ENCODE data around the gene PSME1. TPM values are rescaled to one million over a fixed set of nuclear protein-coding genes. Genes with fewer than 3 reads are reported as not detected.
A peak's percentile ranks its signal among the peaks of the same experiment; 100 is the strongest.

Gene PSME1
- total RNA-seq, 1 donor from 2014 or later: 121 TPM

DNA sequence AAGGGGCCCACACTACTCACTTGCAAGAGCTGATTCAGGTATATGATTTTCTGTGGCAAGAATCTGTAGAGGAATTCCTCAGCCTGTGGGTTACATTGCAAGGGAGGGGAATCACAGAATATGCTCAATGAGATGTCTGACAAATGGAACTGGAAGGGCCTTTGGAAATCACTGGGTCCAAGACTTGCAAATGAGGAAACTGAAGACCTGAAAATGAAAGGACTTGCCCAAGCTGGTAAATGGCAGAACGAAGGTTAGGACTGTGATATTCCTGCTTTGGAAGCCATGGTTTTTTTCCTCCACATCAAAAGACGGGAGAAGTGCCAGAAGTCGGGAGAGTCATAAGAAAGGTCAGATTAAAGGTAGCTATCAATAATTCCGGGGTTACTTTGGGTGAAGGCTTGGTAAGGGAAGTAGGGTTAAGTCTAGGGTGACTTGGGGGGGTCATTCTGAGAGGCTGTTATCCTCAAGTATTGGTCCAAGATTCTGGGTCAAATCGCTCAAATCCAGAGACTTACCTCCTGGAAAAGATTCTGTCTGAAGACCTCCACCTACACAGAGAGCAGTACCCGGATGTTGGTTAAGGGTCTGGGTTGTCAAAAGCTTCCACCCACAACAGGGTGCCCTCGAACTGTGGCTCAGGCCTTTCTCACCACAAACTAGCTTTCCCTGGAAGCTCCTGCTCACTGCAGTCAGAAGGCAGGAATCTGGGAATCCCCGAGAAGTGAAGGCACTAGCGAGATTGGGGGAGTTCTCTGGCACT lies 9.9 kb downstream of the PSME1 start:
- no peak for DNase-seq (ENCODE audit: low spot score)

DNA sequence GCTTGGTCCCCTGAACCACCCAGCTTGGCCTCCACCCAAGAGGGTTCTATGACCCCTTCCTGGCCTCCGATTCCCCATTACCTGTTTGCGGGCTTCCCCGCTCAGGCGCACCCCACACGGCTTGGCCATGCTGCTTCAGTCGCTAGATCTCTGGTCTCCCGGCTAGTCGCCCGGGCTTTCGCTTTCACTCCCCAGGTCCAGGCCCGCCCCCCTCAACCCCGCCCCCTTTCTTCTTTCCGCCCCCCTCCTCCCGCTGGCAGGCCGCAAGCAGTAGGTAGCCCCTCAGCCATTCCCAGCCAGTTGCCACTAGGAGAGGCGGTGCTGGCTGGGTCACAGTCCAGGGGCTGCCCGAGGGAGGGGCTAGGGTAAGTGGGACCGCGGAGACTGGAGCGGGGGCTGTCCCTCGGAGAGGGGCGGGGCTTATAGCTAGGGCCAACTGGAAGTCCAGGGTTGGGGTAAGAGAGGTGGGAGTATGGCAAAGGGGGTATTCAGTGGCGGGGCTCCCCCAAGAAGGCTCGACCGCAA lies 10.5 kb downstream of the PSME1 start, which contains the start of gene PSME2:
Gene PSME2, minus strand, starts transcription at position 158 of the 525 bp plus-strand sequence. Its CDS starts 29 bp downstream, at position 129.
- peak; percentile 97 for DNase-seq (ENCODE audit: low spot score)

- peak; percentile 99 for DNase-seq (ENCODE audit: low spot score)
These were observed 11.2 kb downstream of the PSME1 start, which contains the start of gene RNF31 for GRCh38 chr14:24146978-24147760. Gene RNF31 (plus strand): TSS chr14:24147498. CDS start chr14:24147699, 201 bp downstream.

- DNase-seq (ENCODE audit: low spot score): peak; percentile 90
These were observed 11.9 kb downstream of the PSME1 start for GRCh38 chr14:24147761-24148428.

GRCh38 chr14:24149302-24149969 lies 13.4 kb downstream of the PSME1 start:
- DNase-seq (ENCODE audit: low spot score): no peak

DNA sequence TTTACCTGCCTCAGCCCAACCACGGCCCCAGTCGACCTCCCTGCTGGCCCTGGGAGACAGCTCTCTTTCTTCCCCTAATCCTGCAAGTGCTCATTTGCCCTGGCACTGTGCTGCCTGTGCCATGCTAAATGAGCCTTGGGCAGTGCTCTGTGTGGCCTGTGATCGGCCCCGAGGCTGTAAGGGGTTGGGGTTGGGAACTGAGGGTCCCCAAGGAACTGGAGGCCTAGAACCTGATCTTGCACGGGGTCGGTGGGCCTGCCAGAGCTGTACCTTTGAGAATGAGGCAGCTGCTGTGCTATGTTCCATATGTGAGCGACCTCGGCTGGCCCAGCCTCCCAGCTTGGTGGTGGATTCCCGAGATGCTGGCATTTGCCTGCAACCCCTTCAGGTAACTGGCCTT lies 14.1 kb downstream of the PSME1 start:
- DNase-seq (ENCODE audit: low spot score): no peak

- DNase-seq (ENCODE audit: low spot score): no peak
These were observed 14.6 kb downstream of the PSME1 start for GRCh38 chr14:24150567-24150966.

GRCh38 chr14:24150993-24151392 lies 15.0 kb downstream of the PSME1 start:
- no peak for DNase-seq (ENCODE audit: low spot score)

DNA sequence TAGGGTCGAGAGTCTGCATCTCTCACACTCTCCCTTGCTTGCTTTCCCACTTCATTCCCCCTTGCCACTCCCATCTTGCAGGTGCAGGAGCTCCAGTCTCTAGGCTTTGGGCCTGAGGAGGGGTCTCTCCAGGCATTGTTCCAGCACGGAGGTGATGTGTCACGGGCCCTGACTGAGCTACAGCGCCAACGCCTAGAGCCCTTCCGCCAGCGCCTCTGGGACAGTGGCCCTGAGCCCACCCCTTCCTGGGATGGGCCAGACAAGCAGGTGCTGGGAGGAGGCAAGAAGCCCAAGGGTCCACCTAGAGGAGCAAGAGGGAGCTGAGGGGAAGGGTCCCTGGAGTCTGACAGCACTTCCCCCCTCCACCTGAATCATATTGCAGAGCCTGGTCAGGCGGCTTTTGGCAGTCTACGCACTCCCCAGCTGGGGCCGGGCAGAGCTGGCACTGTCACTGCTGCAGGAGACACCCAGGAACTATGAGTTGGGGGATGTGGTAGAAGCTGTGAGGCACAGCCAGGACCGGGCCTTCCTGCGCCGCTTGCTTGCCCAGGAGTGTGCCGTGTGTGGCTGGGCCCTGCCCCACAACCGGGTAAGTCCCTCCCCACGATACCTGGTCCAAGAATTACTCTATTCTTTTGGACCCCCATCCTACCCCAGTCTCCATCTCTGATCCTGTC lies 15.5 kb downstream of the PSME1 start:
- DNase-seq (ENCODE audit: low spot score): no peak

DNA sequence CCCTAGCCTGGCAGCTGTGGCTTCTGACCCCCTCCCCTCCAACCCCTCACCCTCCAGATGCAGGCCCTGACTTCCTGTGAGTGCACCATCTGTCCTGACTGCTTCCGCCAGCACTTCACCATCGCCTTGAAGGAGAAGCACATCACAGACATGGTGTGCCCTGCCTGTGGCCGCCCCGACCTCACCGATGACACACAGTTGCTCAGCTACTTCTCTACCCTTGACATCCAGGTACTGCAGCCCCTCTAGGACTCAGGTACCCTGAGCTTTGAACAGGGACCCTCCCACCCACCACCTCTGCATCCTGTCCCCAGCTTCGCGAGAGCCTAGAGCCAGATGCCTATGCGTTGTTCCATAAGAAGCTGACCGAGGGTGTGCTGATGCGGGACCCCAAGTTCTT lies 19.1 kb downstream of the PSME1 start:
- no peak for DNase-seq (ENCODE audit: low spot score)

GRCh38 chr14:24156840-24157239 lies 20.8 kb downstream of the PSME1 start:
- DNase-seq (ENCODE audit: low spot score): no peak

DNA sequence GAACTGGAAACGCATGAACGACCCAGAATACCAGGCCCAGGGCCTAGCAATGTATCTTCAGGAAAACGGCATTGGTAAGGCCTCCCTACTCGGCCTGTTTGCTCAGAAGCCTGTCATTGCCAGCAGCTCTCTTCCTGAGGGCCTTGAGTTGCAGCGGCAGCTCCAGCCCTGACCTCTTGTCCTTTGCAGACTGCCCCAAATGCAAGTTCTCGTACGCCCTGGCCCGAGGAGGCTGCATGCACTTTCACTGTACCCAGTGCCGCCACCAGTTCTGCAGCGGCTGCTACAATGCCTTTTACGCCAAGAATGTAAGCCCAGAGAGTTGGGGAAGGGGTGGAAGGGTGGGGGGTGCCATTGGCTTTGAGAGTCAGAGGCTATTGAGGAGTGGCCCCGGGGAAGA lies 21.3 kb downstream of the PSME1 start:
- DNase-seq (ENCODE audit: low spot score): no peak

DNA sequence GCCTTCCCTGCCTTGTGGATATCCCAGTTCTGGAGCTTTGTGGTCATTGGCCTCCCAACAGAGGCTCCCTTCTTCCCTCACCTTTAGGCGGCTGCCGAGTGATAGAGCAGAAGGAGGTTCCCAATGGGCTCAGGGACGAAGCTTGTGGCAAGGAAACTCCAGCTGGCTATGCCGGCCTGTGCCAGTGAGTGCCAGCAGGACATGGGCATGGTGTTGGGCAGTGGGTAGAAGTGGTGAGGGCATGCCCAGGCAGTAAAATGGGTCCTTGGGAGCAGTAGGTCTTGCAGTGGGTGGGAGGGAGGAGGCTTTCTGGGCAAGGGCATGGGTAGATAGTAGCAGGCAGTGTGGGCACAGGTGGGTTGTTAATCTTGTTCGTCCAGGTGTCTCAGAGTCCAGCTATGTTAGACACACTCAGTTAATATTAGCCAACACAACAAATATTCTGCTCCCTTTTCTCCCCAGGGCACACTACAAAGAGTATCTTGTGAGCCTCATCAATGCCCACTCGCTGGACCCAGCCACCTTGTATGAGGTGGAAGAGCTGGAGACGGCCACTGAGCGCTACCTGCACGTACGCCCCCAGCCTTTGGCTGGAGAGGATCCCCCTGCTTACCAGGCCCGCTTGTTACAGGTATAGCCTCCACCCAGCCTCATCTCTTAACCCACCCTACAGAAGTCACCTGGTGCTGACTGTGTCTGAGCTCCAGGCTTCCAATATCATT lies 23.9 kb downstream of the PSME1 start:
- DNase-seq (ENCODE audit: low spot score): no peak

- DNase-seq (ENCODE audit: low spot score): no peak
These were observed 24.5 kb downstream of the PSME1 start for GRCh38 chr14:24160499-24160849.

GRCh38 chr14:24160850-24161804 lies 25.1 kb downstream of the PSME1 start, which contains the start of gene IRF9:
Gene IRF9 (plus strand): TSS chr14:24161265. CDS start chr14:24162145, 880 bp downstream.
- peak; percentile 98 for DNase-seq (ENCODE audit: low spot score)

GRCh38 chr14:24162093-24162492 lies 26.1 kb downstream of the PSME1 start:
- no peak for DNase-seq (ENCODE audit: low spot score)

DNA sequence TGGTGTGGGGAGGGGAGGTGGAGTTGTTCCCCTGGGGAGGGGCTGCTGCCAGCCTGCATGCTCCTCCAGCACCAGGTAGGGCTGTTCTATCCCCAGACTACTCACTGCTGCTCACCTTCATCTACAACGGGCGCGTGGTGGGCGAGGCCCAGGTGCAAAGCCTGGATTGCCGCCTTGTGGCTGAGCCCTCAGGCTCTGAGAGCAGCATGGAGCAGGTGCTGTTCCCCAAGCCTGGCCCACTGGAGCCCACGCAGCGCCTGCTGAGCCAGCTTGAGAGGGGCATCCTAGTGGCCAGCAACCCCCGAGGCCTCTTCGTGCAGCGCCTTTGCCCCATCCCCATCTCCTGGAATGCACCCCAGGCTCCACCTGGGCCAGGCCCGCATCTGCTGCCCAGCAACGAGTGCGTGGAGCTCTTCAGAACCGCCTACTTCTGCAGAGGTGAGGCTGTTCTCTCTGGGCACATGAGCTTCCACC lies 28.6 kb downstream of the PSME1 start:
- DNase-seq (ENCODE audit: low spot score): no peak

DNA sequence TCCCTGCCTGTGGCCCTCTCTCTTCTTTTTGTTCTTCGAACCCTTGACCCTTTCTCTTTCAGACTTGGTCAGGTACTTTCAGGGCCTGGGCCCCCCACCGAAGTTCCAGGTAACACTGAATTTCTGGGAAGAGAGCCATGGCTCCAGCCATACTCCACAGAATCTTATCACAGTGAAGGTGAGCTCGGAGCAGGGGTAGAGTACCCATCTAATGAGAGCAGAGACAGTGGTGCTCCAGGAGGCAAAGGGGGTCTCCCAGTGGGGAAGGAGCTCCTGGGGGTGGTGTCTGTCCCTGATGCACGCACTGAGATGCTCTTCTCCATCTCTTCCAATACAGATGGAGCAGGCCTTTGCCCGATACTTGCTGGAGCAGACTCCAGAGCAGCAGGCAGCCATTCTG lies 29.8 kb downstream of the PSME1 start:
- DNase-seq (ENCODE audit: low spot score): no peak

Measured in mesenteric fat pad (tissue), 1 donor.